ENCODE results near the gene PDGFA. TPM values are rescaled to one million over a fixed set of nuclear protein-coding genes. Genes with fewer than 3 reads are reported as not detected.

Gene PDGFA
- total and polyA plus RNA-seq, 8 donors = 25.9 to 69.4 (median 36.3) TPM

GRCh38 chr7:500521-501420 is 18.9 kb downstream of the PDGFA start:
- H3K36me3 ChIP-seq = peaks cover 0 to 51% of the 10 kb centered on the region in 2 donors
- no peaks in the 10 kb centered on the region for H3K9me3 ChIP-seq
- intact Hi-C loops (cut with DNase I) = no loop called here
- DNase-seq = peak in 1 of 4 donors; percentile 69
- no peak for ATAC-seq
- no peaks in the 10 kb centered on the region for H3K27me3 ChIP-seq
- H3K4me1 ChIP-seq = peaks cover 5 to 18% of the 10 kb centered on the region in 2 donors
- no peak overlapping the region for H3K4me3 ChIP-seq
- no peak overlapping the region for H3K27ac ChIP-seq
- no peak for TF ChIP-seq CTCF (IDR thresholded peaks at IDR 0.05)

DNA sequence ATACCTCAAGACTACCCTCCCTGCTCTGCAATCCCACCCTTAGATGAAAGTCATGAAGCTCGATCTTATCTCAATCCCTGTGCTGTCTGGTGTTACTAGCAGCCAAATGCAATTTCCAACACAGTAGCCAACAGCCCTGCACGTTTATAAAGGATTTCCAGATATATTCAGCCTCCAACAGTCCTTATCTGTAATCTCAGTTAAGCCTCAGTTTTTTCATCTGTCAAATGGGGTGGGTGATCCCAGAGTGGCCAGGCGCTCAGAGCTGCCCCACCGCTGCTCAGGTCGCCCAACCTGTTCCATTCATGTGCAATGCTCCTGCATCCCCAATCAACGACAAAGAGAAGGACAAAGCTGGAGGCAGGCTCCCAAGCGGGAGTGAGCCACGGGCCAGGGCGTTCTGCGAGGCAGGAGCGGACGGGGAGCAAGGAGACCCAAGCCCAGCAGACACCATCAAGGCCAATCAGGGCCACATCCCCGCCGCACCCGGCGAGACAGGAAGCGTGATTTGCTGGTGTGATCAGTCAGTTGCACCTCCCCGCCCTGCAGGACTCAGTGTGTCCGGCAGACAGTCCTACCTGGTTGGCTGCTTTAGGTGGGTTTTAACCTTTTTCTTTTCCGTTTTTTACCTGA is 19.7 kb downstream of the PDGFA start:
- peaks cover 0 to 51% of the 10 kb centered on the region in 2 donors for H3K36me3 ChIP-seq
- no peaks in the 10 kb centered on the region for H3K9me3 ChIP-seq
- no peak for TF ChIP-seq CTCF (IDR thresholded peaks at IDR 0.05)
- intact Hi-C loops (cut with DNase I) = no loop called here
- peaks cover 5 to 17% of the 10 kb centered on the region in 2 donors for H3K4me1 ChIP-seq
- H3K27me3 ChIP-seq = no peaks in the 10 kb centered on the region
- ATAC-seq (no peak), DNase-seq (peak in 1 of 4 donors; percentile 75)
- H3K27ac ChIP-seq = no peak overlapping the region
- H3K4me3 ChIP-seq = no peak overlapping the region

GRCh38 chr7:498678-499641 is 20.7 kb downstream of the PDGFA start:
- H3K4me1 ChIP-seq = peaks cover 0 to 7% of the 10 kb centered on the region in 2 donors
- H3K36me3 ChIP-seq = peaks cover 0 to 51% of the 10 kb centered on the region in 2 donors
- ATAC-seq = peak; percentile 2
- DNase-seq = peak in 1 of 4 donors; percentile 53
- H3K27me3 ChIP-seq = no peaks in the 10 kb centered on the region
- no peak for TF ChIP-seq CTCF (IDR thresholded peaks at IDR 0.05)
- H3K9me3 ChIP-seq = no peaks in the 10 kb centered on the region
- intact Hi-C loops (cut with DNase I) = no loop called here
- H3K27ac ChIP-seq = no peak overlapping the region
- H3K4me3 ChIP-seq = no peak overlapping the region

- Histone ChIP-seq H3K27me3 (no peaks in the 10 kb centered on the region), H3K27ac (no peak overlapping the region), H3K4me3 (no peak overlapping the region), H3K4me1 (peaks cover 0 to under 1% of the 10 kb centered on the region in 2 donors), H3K9me3 (no peaks in the 10 kb centered on the region), H3K36me3 (peaks cover 0 to 51% of the 10 kb centered on the region in 2 donors)
- no peak for TF ChIP-seq CTCF (IDR thresholded peaks at IDR 0.05)
- ATAC-seq (no peak), DNase-seq (no peak)
- intact Hi-C loops (cut with DNase I) = no loop called here
These were observed 21.5 kb downstream of the PDGFA start for GRCh38 chr7:497946-498655.
